CD8-positive, alpha-beta memory T cell (primary cell): Measurements from ENCODE around the gene RTTN. TPM values are rescaled to one million over a fixed set of nuclear protein-coding genes. Genes with fewer than 3 reads are reported as not detected.
A peak's percentile ranks its signal among the peaks of the same experiment; 100 is the strongest.
"Not testable (repeated sequence)": the region's sequence is repeated elsewhere in the genome, so short reads cannot be mapped to it uniquely, and the experiment has no call there.

Experiments
- CTCF ChIA-PET: fragments of 350-600 bp; sonication (Branson Sonifier 250); formaldehyde crosslinking; loops from one replicate; lab custom pipeline; 2021; ENCODE audit warnings: antibody characterized with exemption; lab: Charles Lee
- POLR2A ChIA-PET: fragments of 350-600 bp; sonication (Branson Sonifier 250); formaldehyde crosslinking; loops from one replicate; lab custom pipeline; 2021; ENCODE audit warnings: antibody characterized with exemption; lab: Charles Lee
- DNase-seq, 5 donors: peaks; one replicate each; pipeline versions ENCODE4 v3.0.0 to v3.0.0-alpha.2; 2020 to 2022; ENCODE audit warnings: mixed read lengths in 1 of 5
- H3K27ac ChIP-seq: one replicate; pipeline ENCODE4 v1.7.0; 2013; ENCODE audit warnings: low read depth, mild to moderate bottlenecking, low read length, moderate library complexity
- H3K27me3 ChIP-seq: 2 replicates; pipeline ENCODE4 v1.7.0; 2013; ENCODE audit warnings: low read length, mild to moderate bottlenecking; ENCODE audit not compliant: insufficient read depth, poor library complexity, severe bottlenecking
- H3K36me3 ChIP-seq: 2 replicates; pipeline ENCODE4 v1.7.0; 2013; ENCODE audit warnings: mild to moderate bottlenecking, low read length, moderate library complexity; ENCODE audit not compliant: insufficient read depth
- H3K4me1 ChIP-seq: 2 replicates; pipeline ENCODE4 v1.7.0; 2013; ENCODE audit warnings: mild to moderate bottlenecking, low read length, moderate library complexity; ENCODE audit not compliant: insufficient read depth
- H3K4me3 ChIP-seq: 2 replicates; pipeline ENCODE4 v1.7.0; 2013; ENCODE audit warnings: mild to moderate bottlenecking, low read length
- H3K9me3 ChIP-seq: 2 replicates; pipeline ENCODE4 v1.7.0; 2013; ENCODE audit warnings: mild to moderate bottlenecking, low read length
- H3K27ac Mint-ChIP-seq, 8 donors: one replicate each; pipeline ENCODE4 v1.8.0; 2020 to 2021; ENCODE audit warnings: mixed read lengths in 8 of 8, mild to moderate bottlenecking in 6 of 8, inconsistent platforms in 3 of 8, moderate library complexity in 3 of 8
- H3K27me3 Mint-ChIP-seq, 2 donors: one replicate each; pipeline ENCODE4 v1.8.0; 2020 to 2021; ENCODE audit warnings: mixed read lengths in 2 of 2, mild to moderate bottlenecking in 1 of 2, moderate library complexity in 1 of 2
- H3K36me3 Mint-ChIP-seq, 3 donors: one replicate each; pipeline ENCODE4 v1.8.0; 2020 to 2021; ENCODE audit warnings: mixed read lengths in 3 of 3, inconsistent platforms in 1 of 3, mild to moderate bottlenecking in 1 of 3
- H3K4me1 Mint-ChIP-seq, 3 donors: one replicate each; pipeline ENCODE4 v1.8.0; 2020 to 2021; ENCODE audit warnings: mixed read lengths in 3 of 3, inconsistent platforms in 1 of 3, mild to moderate bottlenecking in 1 of 3
- H3K4me3 Mint-ChIP-seq, 7 donors: one replicate each; pipeline ENCODE4 v1.8.0; 2020 to 2021; ENCODE audit warnings: mixed read lengths in 7 of 7, mild to moderate bottlenecking in 6 of 7, moderate library complexity in 4 of 7, inconsistent platforms in 2 of 7
- H3K9me3 Mint-ChIP-seq, 5 donors: one replicate each; pipeline ENCODE4 v1.8.0; 2020 to 2022; ENCODE audit warnings: mixed read lengths in 5 of 5, mild to moderate bottlenecking in 3 of 5, moderate library complexity in 2 of 5, inconsistent platforms in 1 of 5
- polyA plus RNA-seq: library from polyadenylated mRNA; unstranded; fragments of 300-500 nt; fragmentation: Illumina TruSeq; gene quantifications from one replicate; pipeline ENCODE4 v1.2.3, GENCODE V29; 2021
- total RNA-seq, 2 experiments: library from RNA; stranded (reverse); gene quantifications; one replicate each; pipeline ENCODE4 v1.2.3, GENCODE V29; 2021

Gene RTTN
- total and polyA plus RNA-seq, 3 experiments from 2014 or later = 3.2 to 26.6 (median 24.7) TPM

GRCh38 chr18:70121842-70122241 lies 83.6 kb downstream of the RTTN start:
- Mint-ChIP-seq H3K4me1 (no peaks in the 10 kb centered on the region), H3K4me3 (no peak overlapping the region), H3K9me3 (no peaks in the 10 kb centered on the region), H3K27ac (no peak overlapping the region), H3K27me3 (no peaks in the 10 kb centered on the region), H3K36me3 (peaks cover 23 to 33% (median 32%) of the 10 kb centered on the region in 3 donors)
- Histone ChIP-seq H3K36me3 (no peaks in the 10 kb centered on the region), H3K27ac (no peak overlapping the region), H3K9me3 (no peaks in the 10 kb centered on the region), H3K27me3 (no peaks in the 10 kb centered on the region), H3K4me3 (no peak overlapping the region), H3K4me1 (no peaks in the 10 kb centered on the region)
- POLR2A ChIA-PET = no interaction called here
- CTCF ChIA-PET = no interaction called here
- no peak for DNase-seq

- H3K27me3 ChIP-seq = no peaks in the 10 kb centered on the region
- Mint-ChIP-seq H3K4me3 (no peak overlapping the region), H3K27me3 (no peaks in the 10 kb centered on the region), H3K27ac (no peak overlapping the region), H3K36me3 (peaks cover 23 to 46% (median 32%) of the 10 kb centered on the region in 3 donors), H3K9me3 (no peaks in the 10 kb centered on the region), H3K4me1 (no peaks in the 10 kb centered on the region)
- no peak for DNase-seq
- ChIA-PET POLR2A (no interaction called here), CTCF (no interaction called here)
- H3K36me3 ChIP-seq = peaks cover 3% of the 10 kb centered on the region
- H3K4me1 ChIP-seq = no peaks in the 10 kb centered on the region
- no peak overlapping the region for H3K27ac ChIP-seq
- no peaks in the 10 kb centered on the region for H3K9me3 ChIP-seq
- no peak overlapping the region for H3K4me3 ChIP-seq
Measured at GRCh38 chr18:70116949-70117348, 88.5 kb downstream of the RTTN start.

GRCh38 chr18:70113511-70113910 lies 92.0 kb downstream of the RTTN start:
- Mint-ChIP-seq H3K27ac (no peak overlapping the region), H3K9me3 (no peaks in the 10 kb centered on the region), H3K4me3 (no peak overlapping the region), H3K4me1 (no peaks in the 10 kb centered on the region), H3K27me3 (no peaks in the 10 kb centered on the region), H3K36me3 (peaks cover 28 to 62% (median 30%) of the 10 kb centered on the region in 3 donors)
- no peak for DNase-seq
- no peak overlapping the region for H3K27ac ChIP-seq
- no peaks in the 10 kb centered on the region for H3K27me3 ChIP-seq
- no peaks in the 10 kb centered on the region for H3K9me3 ChIP-seq
- no peak overlapping the region for H3K4me3 ChIP-seq
- ChIA-PET CTCF (no interaction called here), POLR2A (no interaction called here)
- no peaks in the 10 kb centered on the region for H3K4me1 ChIP-seq
- H3K36me3 ChIP-seq = peaks cover 3% of the 10 kb centered on the region

GRCh38 chr18:70110678-70111077 lies 94.8 kb downstream of the RTTN start:
- Mint-ChIP-seq H3K9me3 (no peaks in the 10 kb centered on the region), H3K4me3 (no peak overlapping the region), H3K36me3 (peaks cover 24 to 71% (median 35%) of the 10 kb centered on the region in 3 donors), H3K27me3 (no peaks in the 10 kb centered on the region), H3K27ac (no peak overlapping the region), H3K4me1 (no peaks in the 10 kb centered on the region)
- ChIA-PET POLR2A (no interaction called here), CTCF (interaction anchor here (0.6 kb wide), 1 partner anchor 21 kb away, joined by 3 read pairs; no protein-coding TSS in a partner anchor)
- Histone ChIP-seq H3K4me1 (no peaks in the 10 kb centered on the region), H3K27me3 (no peaks in the 10 kb centered on the region), H3K27ac (no peak overlapping the region), H3K4me3 (no peak overlapping the region), H3K9me3 (no peaks in the 10 kb centered on the region), H3K36me3 (peaks cover 9% of the 10 kb centered on the region)
- no peak for DNase-seq

- Mint-ChIP-seq H3K36me3 (peaks cover 27 to 78% (median 53%) of the 10 kb centered on the region in 3 donors), H3K4me3 (no peak overlapping the region), H3K4me1 (no peaks in the 10 kb centered on the region), H3K27ac (no peak overlapping the region), H3K27me3 (no peaks in the 10 kb centered on the region), H3K9me3 (peaks cover 0 to 2% (median 0%) of the 10 kb centered on the region in 5 donors)
- Histone ChIP-seq H3K4me1 (no peaks in the 10 kb centered on the region), H3K27me3 (no peaks in the 10 kb centered on the region), H3K27ac (no peak overlapping the region), H3K4me3 (no peak overlapping the region), H3K36me3 (peaks cover 6% of the 10 kb centered on the region), H3K9me3 (no peaks in the 10 kb centered on the region)
- no peak for DNase-seq
- CTCF ChIA-PET = no interaction called here
- POLR2A ChIA-PET = no interaction called here
Measured at GRCh38 chr18:70107091-70107490, 98.4 kb downstream of the RTTN start.

- H3K27ac ChIP-seq, H3K9me3 ChIP-seq, H3K27me3 Mint-ChIP-seq, H3K4me3 Mint-ChIP-seq, H3K36me3 ChIP-seq, H3K27me3 ChIP-seq, H3K4me1 ChIP-seq, DNase-seq, H3K4me3 ChIP-seq, H3K4me1 Mint-ChIP-seq, POLR2A ChIA-PET: not testable (repeated sequence)
- H3K27ac Mint-ChIP-seq = peak overlapping the region in 1 of 8 donors; percentile 21
- H3K9me3 Mint-ChIP-seq = peaks cover 5 to 26% (median 17%) of the 10 kb centered on the region in 5 donors
- CTCF ChIA-PET = interaction anchor here (0.6 kb wide), 1 partner anchor 1250 kb away, joined by 3 read pairs; no protein-coding TSS in a partner anchor
- H3K36me3 Mint-ChIP-seq = peaks cover 15 to 62% (median 56%) of the 10 kb centered on the region in 3 donors
Measured at GRCh38 chr18:70102854-70103253, 102.6 kb downstream of the RTTN start.

- Mint-ChIP-seq H3K9me3 (peaks cover 0 to 2% (median 0%) of the 10 kb centered on the region in 5 donors), H3K27me3 (peaks cover 0 to 2% of the 10 kb centered on the region in 2 donors), H3K36me3 (peaks cover 4 to 27% (median 10%) of the 10 kb centered on the region in 3 donors), H3K4me3 (no peak overlapping the region), H3K27ac (peak overlapping the region in 4 of 8 donors; percentile 1 to 55 (median 10)), H3K4me1 (peaks cover 0 to 1% (median 0%) of the 10 kb centered on the region in 3 donors)
- Histone ChIP-seq H3K4me1 (no peaks in the 10 kb centered on the region), H3K27ac (no peak overlapping the region), H3K36me3 (no peaks in the 10 kb centered on the region), H3K27me3 (no peaks in the 10 kb centered on the region), H3K4me3 (no peak overlapping the region), H3K9me3 (no peaks in the 10 kb centered on the region)
- POLR2A ChIA-PET = no interaction called here
- CTCF ChIA-PET = no interaction called here
- DNase-seq = no peak
Measured at GRCh38 chr18:70089858-70090257, 115.6 kb downstream of the RTTN start.

- Histone ChIP-seq H3K4me1 (no peaks in the 10 kb centered on the region), H3K27me3 (no peaks in the 10 kb centered on the region), H3K27ac (no peak overlapping the region), H3K36me3 (no peaks in the 10 kb centered on the region), H3K9me3 (no peaks in the 10 kb centered on the region), H3K4me3 (no peak overlapping the region)
- Mint-ChIP-seq H3K4me1 (peaks cover 0 to 1% (median 0%) of the 10 kb centered on the region in 3 donors), H3K36me3 (peaks cover 0 to 34% (median 5%) of the 10 kb centered on the region in 3 donors), H3K27me3 (peaks cover 0 to 2% of the 10 kb centered on the region in 2 donors), H3K27ac (no peak overlapping the region), H3K9me3 (no peaks in the 10 kb centered on the region), H3K4me3 (no peak overlapping the region)
- no peak for DNase-seq
- POLR2A ChIA-PET = no interaction called here
- CTCF ChIA-PET = interaction anchor here (1.0 to 1.2 kb wide), 2 partner anchors 201 to 449 kb away, joined by 3 read pairs; no protein-coding TSS in a partner anchor
Measured at GRCh38 chr18:70086085-70086484, 119.4 kb downstream of the RTTN start.
